Kidney (tissue), 14 donors: ENCODE data around the gene PPM1H. TPM values are rescaled to one million over a fixed set of nuclear protein-coding genes. Genes with fewer than 3 reads are reported as not detected.

Experiments
- DNase-seq, 5 donors: peaks; one replicate each; pipeline ENCODE4 v3.0.0-alpha.2; 2013 to 2020
- FAIRE-seq: peaks from 2 replicates; lab custom pipeline; 2012; peaks lifted over from hg19 to GRCh38; lab: Jason Lieb, UNC
- H3K27ac ChIP-seq, 2 donors: one replicate each; pipeline ENCODE4 v1.7.0; 2013; ENCODE audit warnings: low read depth in 2 of 2, low read length in 2 of 2, inconsistent platforms in 1 of 2
- H3K27me3 ChIP-seq: one replicate; pipeline ENCODE4 v1.7.1; 2013; ENCODE audit warnings: low read length, inconsistent platforms; ENCODE audit not compliant: control insufficient read depth, insufficient read depth
- H3K36me3 ChIP-seq, 3 donors: one replicate each; pipeline versions ENCODE4 v1.7.0 to v1.7.1; 2013; ENCODE audit warnings: low read length in 3 of 3, control low read depth in 1 of 3, inconsistent platforms in 1 of 3; ENCODE audit not compliant: insufficient read depth in 3 of 3, control insufficient read depth in 2 of 3
- H3K4me1 ChIP-seq, 3 donors: one replicate each; pipeline versions ENCODE4 v1.7.0 to v1.7.1; 2013; ENCODE audit warnings: low read length in 3 of 3, inconsistent platforms in 1 of 3, low read depth in 1 of 3; ENCODE audit not compliant: control insufficient read depth in 2 of 3, insufficient read depth in 2 of 3
- H3K4me3 ChIP-seq, 3 donors: one replicate each; pipeline versions ENCODE4 v1.7.0 to v1.8.1; 2013; ENCODE audit warnings: low read length in 3 of 3, control low read depth in 1 of 3, inconsistent platforms in 1 of 3
- H3K9ac ChIP-seq, 3 donors: one replicate each; pipeline versions ENCODE4 v1.7.0 to v1.7.1; 2013; ENCODE audit warnings: low read length in 3 of 3, control low read depth in 1 of 3, inconsistent platforms in 1 of 3
- H3K9me3 ChIP-seq, 3 donors: one replicate each; pipeline versions ENCODE4 v1.7.0 to v1.7.1; 2013; ENCODE audit warnings: low read length in 3 of 3, control low read depth in 1 of 3, inconsistent platforms in 1 of 3; ENCODE audit not compliant: control insufficient read depth in 2 of 3, insufficient read depth in 1 of 3
- intact Hi-C: fragments of 100-400 bp; cut with DNase I; formaldehyde crosslinking; loops from one replicate; pipeline ENCODE4 v1.11.1; 2022
- polyA plus RNA-seq: library from polyadenylated mRNA; stranded (reverse); fragments of 350-450 nt; fragmentation: Illumina TruSeq; extraction: RNeasy Lipid Tissue Mini Kit (QIAGEN cat#74804); gene quantifications from one replicate; pipeline ENCODE4 v1.2.3, GENCODE V29; 2014; ENCODE audit warnings: low read depth, low replicate concordance; ENCODE audit not compliant: insufficient read depth
- total RNA-seq: library from RNA; stranded (reverse); fragmentation: NEBNext Ultra II Directional; extraction: Animal tissue kit (Norgen Biotek cat#: 25700); gene quantifications from one replicate; pipeline ENCODE4 v1.2.1, GENCODE V29; 2021
- TF ChIP-seq, protein P1 (sequence below): IDR thresholded peaks from 3 replicates; pipeline ENCODE4 v1.5.1; 2012; ENCODE audit warnings: mild to moderate bottlenecking, moderate library complexity, borderline replicate concordance; ENCODE audit not compliant: insufficient read depth; ENCODE audit errors: extremely low read depth
- donor health status: control.
- donor health status: control.
- donor health status: control.
- donor health status: control.
- donor health status: control.
- donor health status: DM: yes; HTN: yes; CAD: no.
- donor health status: Normal renal cell carcinoma (clear cell type).

The PPM1H gene
- total and polyA plus RNA-seq, 2 donors from 2014 or later = 8.7 to 25.0 TPM

DNA sequence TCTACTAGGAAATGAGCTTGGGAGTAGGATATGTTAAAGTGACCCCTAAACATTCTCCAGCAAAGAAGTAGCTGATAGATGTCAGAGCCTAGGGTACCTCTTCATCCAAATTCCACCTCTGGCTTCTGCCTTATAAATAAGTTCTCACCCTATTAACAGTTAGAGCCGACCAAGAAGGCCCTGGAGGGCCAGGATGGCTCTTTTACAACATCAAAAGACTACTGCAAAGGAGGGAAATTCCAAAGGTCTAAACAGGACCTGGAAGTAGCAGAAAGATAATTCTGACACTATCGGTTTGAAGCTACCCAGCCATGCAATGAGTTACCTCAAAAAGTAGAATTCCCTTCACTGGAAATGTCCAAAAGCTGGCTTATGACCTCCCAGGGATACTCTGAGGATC is 90.0 kb downstream of the PPM1H start:
- Histone ChIP-seq H3K27me3 (no peaks in the 10 kb centered on the region), H3K27ac (no peak overlapping the region), H3K9me3 (no peaks in the 10 kb centered on the region), H3K9ac (no peak overlapping the region), H3K36me3 (no peaks in the 10 kb centered on the region), H3K4me1 (no peaks in the 10 kb centered on the region), H3K4me3 (no peak overlapping the region)
- TF ChIP-seq, protein P1, sequence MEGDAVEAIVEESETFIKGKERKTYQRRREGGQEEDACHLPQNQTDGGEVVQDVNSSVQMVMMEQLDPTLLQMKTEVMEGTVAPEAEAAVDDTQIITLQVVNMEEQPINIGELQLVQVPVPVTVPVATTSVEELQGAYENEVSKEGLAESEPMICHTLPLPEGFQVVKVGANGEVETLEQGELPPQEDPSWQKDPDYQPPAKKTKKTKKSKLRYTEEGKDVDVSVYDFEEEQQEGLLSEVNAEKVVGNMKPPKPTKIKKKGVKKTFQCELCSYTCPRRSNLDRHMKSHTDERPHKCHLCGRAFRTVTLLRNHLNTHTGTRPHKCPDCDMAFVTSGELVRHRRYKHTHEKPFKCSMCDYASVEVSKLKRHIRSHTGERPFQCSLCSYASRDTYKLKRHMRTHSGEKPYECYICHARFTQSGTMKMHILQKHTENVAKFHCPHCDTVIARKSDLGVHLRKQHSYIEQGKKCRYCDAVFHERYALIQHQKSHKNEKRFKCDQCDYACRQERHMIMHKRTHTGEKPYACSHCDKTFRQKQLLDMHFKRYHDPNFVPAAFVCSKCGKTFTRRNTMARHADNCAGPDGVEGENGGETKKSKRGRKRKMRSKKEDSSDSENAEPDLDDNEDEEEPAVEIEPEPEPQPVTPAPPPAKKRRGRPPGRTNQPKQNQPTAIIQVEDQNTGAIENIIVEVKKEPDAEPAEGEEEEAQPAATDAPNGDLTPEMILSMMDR = no peak
- FAIRE-seq = no peak
- intact Hi-C loops = no loop called here
- DNase-seq = no peak

DNA sequence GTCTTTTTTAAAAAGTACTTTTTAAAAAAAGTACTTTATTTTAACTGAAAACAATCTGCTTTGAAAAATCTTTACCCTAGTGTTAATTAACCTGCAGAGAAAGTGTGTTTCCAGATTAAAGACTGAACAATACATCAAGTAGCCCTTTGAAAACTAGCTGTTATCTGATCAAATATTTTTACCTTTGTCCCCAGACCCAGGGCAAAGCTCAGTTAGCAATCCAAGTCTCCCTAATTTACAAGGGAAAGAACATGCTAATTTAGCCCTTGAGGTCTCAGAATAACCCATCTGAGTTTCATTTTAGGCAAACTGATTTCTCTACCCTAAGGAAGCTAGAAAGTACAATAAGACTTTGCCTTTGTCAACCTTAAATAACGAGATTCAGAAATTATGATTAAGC is 91.2 kb downstream of the PPM1H start:
- TF ChIP-seq, protein P1 = no peak
- Histone ChIP-seq H3K9me3 (no peaks in the 10 kb centered on the region), H3K4me1 (no peaks in the 10 kb centered on the region), H3K27ac (no peak overlapping the region), H3K4me3 (no peak overlapping the region), H3K9ac (no peak overlapping the region), H3K27me3 (no peaks in the 10 kb centered on the region), H3K36me3 (no peaks in the 10 kb centered on the region)
- DNase-seq (no peak), FAIRE-seq (no peak)
- intact Hi-C loops = no loop called here

DNA sequence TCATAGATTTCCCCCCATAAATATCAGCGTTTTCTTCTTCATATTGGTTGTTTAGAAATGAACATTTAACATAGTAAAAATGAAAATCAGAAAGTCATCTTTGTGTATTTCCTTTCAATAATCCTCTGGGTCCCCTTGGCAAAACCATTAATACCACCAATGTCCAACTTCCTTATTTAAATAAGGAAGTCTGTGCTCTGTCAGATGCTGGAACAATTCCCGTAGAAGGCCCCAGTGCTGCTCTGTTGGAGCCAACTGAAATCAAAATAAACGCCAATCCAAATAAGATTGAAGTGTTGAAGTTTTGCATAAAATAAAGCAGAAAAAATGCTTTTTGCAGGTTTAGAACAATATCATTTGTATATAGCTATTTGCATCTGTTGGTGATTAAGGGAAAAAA is 93.1 kb downstream of the PPM1H start:
- H3K36me3 ChIP-seq = no peaks in the 10 kb centered on the region
- H3K4me3 ChIP-seq = no peak overlapping the region
- DNase-seq = no peak
- no peak overlapping the region for H3K27ac ChIP-seq
- no peaks in the 10 kb centered on the region for H3K27me3 ChIP-seq
- no peaks in the 10 kb centered on the region for H3K9me3 ChIP-seq
- no peak overlapping the region for H3K9ac ChIP-seq
- TF ChIP-seq, protein P1 = no peak
- H3K4me1 ChIP-seq = no peaks in the 10 kb centered on the region
- FAIRE-seq = no peak
- intact Hi-C loops = no loop called here

DNA sequence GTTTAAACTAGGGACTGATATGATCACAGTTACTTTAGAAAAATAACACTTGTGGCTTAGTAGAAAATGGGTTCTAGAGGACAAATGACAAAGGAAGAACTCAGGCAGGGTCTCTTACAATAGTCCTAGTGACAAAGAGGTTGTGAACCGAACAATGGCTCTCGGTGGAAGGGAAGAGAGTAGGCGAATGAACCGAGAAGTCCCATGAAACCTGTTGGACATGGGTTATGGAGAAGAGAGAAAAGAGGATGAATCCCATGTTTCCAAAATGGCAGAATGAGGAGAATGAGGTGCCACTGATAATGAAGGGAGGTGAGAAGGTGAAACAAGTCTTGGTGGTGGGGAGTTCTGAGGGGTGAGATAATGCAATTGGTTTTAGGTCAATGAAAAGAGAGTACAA is 94.1 kb downstream of the PPM1H start:
- Histone ChIP-seq H3K9me3 (no peaks in the 10 kb centered on the region), H3K27me3 (no peaks in the 10 kb centered on the region), H3K36me3 (no peaks in the 10 kb centered on the region), H3K27ac (no peak overlapping the region), H3K4me3 (no peak overlapping the region), H3K4me1 (no peaks in the 10 kb centered on the region), H3K9ac (no peak overlapping the region)
- no peak for FAIRE-seq
- DNase-seq = no peak
- intact Hi-C loops = no loop called here
- TF ChIP-seq, protein P1 = no peak
